Fibroblast of villous mesenchyme (primary cell): ENCODE results near the gene HSPA4. TPM values are rescaled to one million over a fixed set of nuclear protein-coding genes. Genes with fewer than 3 reads are reported as not detected.

Source experiments
- DNase-seq: peaks from one replicate; pipeline ENCODE4 v3.0.0-alpha.2; 2010; ENCODE audit warnings: low read depth
- H3K4me3 ChIP-seq: 2 replicates; pipeline ENCODE4 v1.5.1; 2011; ENCODE audit warnings: low read depth, mild to moderate bottlenecking, low read length
- total RNA-seq: library from RNA; depleted of rRNA; stranded (reverse); fragments of >200 nt; gene quantifications from 2 replicates; pipeline ENCODE4 v1.2.3, GENCODE V29; 2012
- TF ChIP-seq, protein P1 (sequence below): IDR thresholded peaks from 2 replicates; pipeline ENCODE4 v1.5.1; 2012; ENCODE audit warnings: low read depth, mild to moderate bottlenecking, low read length; ENCODE audit not compliant: insufficient read depth

HSPA4 gene
- total RNA-seq, 1 donor: 187 TPM

DNA sequence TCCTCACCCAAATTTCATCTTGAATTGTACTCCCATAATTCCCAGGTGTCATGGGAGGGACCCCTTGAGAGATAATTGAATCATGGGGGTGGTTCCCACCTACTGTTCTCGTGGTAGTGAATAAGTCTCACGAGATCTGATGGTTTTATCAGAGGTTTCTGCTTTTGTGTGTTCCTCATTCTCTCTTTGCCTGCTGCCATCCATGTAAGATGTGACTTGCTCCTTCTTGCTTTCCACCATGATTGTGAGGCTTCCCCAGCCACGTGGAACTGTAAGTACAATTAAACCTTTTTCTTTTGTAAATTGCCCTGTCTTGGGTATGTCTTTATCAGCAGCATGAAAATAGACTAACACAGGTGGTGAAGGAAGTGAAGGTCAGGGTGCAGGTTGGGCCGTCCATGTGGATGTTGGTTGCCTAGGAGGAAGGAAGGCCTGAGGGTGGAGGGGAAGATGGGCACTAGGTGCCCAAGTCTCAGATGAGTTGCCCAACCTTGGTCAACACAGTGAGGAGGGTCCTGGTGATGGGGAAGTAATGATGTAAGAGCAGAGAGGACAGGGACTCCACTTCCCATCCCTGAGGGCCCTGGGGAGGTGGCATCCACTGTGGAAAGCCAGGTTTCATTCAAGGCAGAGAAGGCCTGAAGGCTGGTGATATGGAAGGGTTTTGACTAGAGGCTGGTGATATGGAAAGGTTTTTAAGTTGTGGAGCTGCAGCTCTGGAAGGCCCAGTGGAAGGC, 92.6 kb downstream of the HSPA4 start:
- no peak overlapping the region for H3K4me3 ChIP-seq
- no peak for DNase-seq
- TF ChIP-seq, protein P1, sequence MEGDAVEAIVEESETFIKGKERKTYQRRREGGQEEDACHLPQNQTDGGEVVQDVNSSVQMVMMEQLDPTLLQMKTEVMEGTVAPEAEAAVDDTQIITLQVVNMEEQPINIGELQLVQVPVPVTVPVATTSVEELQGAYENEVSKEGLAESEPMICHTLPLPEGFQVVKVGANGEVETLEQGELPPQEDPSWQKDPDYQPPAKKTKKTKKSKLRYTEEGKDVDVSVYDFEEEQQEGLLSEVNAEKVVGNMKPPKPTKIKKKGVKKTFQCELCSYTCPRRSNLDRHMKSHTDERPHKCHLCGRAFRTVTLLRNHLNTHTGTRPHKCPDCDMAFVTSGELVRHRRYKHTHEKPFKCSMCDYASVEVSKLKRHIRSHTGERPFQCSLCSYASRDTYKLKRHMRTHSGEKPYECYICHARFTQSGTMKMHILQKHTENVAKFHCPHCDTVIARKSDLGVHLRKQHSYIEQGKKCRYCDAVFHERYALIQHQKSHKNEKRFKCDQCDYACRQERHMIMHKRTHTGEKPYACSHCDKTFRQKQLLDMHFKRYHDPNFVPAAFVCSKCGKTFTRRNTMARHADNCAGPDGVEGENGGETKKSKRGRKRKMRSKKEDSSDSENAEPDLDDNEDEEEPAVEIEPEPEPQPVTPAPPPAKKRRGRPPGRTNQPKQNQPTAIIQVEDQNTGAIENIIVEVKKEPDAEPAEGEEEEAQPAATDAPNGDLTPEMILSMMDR: no peak

DNA sequence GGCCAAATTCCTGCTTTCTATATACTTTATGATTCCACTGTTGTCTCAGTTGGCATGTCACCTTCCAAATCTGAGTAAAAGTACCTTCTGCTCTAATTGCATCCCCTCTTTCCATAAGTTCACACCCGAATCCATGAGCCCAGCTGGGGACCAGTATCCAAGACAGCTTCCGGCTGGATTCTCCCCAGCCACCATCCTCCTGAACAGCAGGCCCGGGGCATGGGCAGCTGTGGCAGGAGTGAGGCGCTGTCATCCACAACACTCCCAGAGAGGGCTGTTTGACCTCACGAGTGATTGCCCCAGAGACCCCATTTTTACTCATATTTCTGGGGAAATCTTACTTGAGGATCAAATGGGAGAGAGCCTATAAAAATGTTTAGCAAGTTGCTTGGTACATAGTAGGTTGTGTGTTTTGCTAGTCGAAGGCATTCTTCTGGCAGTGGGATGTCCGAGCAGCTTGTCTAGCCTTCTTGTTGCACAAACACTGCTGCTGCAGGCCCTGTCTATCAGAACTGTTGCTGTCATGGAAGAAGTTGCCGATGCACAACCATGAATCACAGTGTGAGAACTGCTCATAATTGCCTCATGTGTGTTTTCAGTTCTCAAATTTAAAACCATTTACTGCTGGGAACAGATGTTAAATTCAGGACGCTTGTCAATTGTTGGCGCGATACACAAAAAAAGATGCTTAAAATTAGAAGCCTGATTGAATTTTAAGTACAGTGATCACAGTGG, 93.8 kb downstream of the HSPA4 start:
- no peak overlapping the region for H3K4me3 ChIP-seq
- no peak for DNase-seq
- TF ChIP-seq, protein P1: no peak

DNA sequence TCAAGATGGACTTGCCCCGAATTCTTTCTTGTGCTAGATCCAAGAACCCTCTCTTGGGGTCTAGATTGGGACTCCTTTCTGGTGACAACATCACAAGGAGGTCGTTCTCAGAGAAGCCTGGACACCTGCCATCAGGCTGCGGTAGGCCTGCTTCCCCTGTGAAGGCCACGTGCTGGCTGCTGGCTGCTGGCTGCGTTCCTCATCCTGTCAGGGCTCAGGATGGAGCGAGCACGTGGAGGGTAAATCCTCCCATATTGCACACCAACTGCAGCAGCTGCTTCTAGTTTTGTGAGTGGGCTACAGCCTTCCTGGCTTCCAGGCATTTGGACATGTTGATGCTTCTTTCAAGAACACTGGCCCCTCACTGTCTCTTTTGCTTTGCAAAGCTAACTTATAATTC, 95.6 kb downstream of the HSPA4 start:
- DNase-seq: no peak
- H3K4me3 ChIP-seq: no peak overlapping the region
- TF ChIP-seq, protein P1: no peak

DNA sequence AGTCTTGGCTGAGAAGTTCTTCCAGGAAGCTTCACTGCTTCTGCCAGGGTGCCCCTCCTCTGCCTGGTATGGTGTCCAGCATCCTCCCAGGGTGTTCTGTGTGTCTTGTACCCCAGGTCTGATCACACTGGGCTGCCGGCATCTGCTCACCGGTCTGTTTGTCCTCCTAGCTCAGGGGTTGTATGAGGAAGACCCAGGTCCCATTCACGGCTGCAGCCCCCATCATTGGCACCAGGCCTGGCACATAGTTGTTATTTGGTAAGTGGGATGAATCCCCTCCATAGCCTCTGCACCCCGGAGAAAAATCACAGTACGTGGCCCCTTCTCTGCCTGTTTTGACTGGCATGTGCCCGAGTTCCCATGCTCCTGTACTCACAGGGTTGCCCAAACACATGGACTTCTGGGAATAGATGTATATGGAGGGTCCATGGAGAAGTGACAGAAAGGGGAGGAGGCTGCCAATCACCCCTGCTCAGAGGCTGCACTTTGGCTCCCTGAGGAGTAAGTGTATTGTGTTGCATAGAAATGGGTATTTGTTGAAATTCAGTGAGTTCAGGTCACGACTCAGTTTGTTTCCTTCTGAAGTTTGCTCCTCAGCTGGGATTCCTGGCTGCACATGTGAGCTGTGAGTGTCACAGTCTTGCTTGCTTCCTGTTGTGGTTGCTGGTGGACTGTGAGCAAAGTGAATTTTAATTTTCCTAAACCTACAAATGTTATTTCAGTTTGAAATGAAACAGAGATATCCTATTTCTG, 96.2 kb downstream of the HSPA4 start:
- TF ChIP-seq, protein P1: no peak
- no peak for DNase-seq
- H3K4me3 ChIP-seq: no peak overlapping the region

DNA sequence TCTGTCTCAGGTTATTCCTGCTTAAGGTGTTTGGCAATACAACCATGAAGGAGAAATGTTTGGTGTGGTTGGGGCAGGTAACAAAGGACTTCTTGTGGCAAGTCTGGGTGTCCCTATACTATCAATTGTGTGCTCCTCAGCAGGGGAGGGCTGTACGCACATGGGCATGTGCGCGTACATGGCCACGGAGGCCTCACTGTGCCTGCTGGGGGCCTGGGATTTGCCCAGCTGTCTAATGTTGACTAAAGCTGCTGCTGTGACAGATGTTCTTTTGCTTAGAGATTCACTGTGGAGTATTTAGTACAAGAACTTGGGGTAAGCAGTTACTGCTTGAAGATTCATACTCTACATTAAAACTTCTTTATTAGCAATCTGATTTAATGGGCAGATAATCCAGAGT, 97.5 kb downstream of the HSPA4 start:
- TF ChIP-seq, protein P1: no peak
- DNase-seq: no peak

DNA sequence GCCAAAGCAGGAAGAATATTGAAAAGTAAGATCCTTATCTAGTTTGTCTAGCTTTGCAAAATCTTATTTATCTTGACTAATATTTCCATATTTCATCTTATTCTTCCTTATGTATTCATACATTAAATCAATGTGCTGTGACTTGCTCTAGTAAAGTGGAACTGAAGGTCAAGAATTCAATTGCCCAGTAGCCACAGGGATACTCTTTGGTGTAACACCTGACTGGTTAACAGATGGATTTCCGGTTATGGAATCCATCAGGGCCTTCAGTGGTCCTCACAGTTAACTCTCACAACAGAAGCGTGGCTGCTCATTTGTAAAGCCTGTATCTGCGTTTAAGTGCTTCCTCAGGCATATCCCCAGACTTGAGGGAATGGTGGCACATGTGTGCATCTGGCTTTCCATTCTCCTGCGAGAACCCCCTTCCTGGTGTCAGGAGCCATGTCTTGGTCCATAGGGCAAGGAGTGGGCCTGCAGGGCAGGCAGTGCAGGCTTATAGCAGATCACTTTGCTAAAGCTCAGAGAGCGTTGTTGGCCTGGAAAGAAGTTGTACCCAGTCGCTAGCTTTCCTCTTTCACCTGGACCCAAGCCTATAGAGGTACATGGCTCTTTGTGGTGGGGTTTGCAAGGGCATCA, 99.2 kb downstream of the HSPA4 start:
- H3K4me3 ChIP-seq: no peak overlapping the region
- DNase-seq: no peak
- TF ChIP-seq, protein P1: no peak

More for the DNA sequence above, 97.5 kb downstream of the HSPA4 start:
- H3K4me3 ChIP-seq: no peak overlapping the region
